NCI-H146 treated with DMSO at 0.1 percent for 48 hours (cell line): Measurements from ENCODE around the gene TSPAN9.

ENCODE experiments used
- DNase-seq: peaks from one replicate; lab custom pipeline; 2025; ENCODE audit not compliant: unreplicated experiment; lab: John Stamatoyannopoulos, UW

Gene TSPAN9

DNA sequence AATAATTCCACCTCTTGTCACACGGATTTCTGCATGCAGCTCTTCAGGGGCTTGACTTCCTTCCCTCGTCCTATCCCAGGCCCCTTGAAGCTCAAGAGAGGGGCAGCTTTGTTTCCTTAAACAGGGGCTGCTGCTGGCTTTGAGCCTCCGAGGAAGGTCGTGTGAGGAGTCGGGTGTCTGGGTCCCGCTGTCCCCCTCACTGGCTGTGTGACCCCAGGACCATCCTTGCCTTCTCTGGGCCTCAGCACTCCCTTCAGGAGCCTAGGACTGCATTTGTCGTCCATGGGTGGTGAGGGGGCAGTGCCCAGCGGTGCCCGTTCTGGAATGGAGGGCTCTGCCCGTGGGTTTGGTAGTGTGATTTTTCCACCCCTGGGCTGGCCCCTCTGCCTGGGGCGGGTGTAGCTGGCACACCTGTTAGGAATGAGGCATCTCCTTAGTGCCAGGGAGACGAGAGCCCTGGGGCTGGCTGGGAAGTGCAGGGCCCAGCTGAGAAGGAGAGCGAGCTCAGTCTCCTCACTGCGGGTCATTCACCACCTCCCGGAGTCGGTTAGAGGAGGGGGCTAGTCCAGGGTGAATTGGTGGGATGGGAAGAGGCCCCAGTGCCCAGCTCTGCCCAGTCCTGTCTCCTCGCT is 60.8 kb downstream of the TSPAN9 start:
- no peak for DNase-seq

DNA sequence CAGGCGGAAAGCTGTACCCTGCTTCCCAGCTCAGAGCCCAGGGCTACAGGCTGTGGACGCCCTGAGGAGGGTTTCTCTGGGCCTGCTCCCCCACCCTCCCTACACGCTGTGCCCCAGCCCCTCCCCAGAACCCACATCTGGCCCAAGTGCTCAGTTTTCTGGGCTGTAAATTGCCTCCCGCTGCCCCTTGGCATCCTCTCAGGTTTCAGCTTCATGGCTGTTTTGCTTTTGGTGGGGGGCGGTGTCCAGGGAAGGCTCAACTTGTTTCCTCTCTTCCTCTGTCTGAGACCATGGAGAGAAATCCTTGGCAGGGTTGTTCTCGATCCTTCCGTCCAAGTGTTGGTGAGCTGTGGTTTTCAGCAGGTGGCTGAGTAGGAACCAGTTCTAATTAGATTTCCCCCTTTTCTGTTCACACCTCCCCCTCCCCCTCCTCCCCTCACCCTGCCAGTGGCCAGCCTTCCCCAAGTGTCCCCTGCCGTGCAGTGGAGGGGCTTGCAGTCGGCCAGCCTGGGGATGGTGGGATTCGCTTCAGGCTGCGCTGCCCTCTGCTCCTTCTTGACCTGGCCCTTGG is 61.8 kb downstream of the TSPAN9 start:
- DNase-seq: no peak

DNA sequence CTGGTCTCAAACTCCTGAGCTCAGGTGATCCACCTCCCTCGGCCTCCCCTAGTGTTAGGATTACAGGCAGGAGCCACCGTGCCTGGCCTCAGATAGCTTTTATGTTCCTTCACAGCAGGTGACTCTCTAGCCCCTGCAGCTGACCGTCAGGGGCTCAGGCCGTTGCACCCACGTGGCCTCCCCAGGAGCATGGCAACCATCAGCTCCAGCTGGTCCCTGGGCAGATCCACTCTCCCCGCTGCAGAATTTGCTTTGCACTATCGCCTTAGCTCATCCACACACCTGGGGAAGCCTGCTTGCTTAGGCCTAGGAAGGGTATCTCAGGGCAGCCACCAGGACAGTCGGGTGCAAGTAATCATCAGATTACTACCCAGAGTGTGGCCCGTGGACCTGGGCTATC is 62.6 kb downstream of the TSPAN9 start:
- no peak for DNase-seq

DNA sequence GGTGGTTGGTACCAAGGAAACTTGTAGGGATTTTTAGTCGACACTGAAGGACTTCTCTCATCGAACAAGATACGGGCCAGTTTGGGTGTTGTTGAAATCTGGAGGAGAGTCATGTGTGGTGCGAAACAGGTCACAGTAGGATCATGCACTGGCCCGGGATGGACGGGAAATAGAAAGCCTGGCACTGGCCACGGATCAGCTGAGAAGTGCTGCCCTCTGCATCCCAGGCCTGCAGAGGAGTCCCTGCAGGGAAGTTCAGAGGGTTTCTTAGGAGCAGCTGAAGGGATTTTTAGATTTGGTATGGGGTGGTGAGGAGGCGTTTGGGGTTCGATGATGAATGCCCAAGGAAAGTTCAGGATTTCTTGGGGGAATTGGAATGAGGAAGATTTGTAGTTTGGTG is 63.1 kb downstream of the TSPAN9 start:
- no peak for DNase-seq

DNA sequence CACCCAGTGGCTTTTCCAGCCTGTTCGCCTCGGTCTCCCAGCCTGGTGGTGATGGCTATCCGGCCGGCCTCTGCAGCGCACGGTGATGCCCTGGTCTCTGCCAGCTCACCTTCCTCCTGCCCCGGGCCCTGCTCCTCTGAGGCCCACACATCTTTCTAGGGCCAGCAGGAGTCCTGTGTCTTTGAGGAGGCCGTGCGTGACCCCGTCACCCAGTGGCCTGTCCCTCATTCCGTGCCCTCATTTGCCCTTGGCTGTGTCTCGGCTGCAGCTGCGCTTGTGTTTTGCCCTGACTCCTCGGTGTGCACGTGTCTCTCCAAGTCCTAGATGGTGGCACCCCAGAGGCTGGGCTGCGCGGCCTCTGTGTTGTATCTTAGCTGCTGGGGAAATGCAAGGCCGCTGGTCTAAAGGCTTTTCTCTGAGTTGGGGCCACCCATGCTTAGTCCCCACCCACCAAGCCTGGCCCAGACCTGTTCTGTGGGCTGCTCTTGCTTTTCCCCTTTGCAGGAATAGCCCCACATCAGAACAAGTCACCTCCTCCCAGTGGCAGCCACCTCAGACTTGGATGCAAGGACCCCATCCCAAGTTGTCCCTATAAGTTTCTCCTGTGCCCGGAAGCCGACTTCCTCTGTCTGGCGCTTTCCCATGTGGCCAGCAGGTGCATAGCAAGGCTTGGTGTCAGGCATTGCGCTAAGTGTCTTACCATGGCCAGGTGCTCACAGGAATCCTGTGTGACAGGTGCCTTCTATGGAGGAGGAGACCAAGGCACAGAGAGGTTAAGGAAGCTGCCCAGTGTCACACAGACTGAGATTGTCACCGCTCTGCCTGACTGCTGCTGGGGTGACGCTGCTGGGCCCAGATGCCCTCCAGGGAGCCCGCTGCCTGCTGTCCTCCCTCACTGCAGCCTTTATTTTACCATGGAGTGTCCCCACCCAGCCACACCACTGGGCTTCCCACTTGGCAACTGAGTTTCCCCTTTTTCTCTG is 64.5 kb downstream of the TSPAN9 start:
- no peak for DNase-seq

DNA sequence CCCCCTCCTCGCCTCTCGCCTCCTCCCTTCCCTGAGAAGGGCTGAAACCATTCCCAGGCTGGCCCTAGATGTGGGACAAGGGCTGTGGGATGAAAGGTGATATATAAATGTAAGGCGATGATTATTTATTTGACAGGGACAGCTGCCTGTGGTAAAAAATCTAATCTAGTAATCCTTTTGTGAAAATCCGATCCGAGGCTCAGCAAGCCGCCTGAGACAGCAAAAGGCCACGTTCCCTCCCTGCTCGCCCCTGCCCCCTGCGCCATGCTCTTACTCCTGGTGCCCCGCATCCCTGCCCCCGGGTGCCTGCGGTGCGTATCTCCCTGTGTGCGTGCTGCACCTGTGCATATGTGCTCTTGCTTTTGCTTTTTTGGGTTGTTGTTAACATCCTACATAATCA is 65.2 kb downstream of the TSPAN9 start:
- no peak for DNase-seq

DNA sequence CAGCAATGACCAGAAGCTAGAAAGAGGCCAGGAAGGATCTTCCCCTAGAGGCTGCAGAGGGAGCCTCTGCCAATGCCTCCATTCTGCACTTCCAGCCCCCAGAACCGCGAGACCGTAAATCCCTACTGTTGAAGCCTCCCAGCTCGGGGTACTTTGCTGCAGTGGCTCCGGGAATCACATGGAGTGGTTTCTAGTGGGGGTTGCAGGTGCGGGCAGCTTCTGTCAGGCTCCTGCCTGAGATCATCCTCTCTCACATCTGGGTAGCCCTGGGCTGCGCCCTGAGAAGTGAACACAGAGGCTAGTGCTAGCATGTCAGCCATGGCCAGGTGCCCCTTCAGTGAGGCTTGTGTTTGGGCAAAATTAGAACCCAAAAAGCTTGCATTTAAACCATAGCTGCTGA is 67.3 kb downstream of the TSPAN9 start:
- DNase-seq: no peak

DNA sequence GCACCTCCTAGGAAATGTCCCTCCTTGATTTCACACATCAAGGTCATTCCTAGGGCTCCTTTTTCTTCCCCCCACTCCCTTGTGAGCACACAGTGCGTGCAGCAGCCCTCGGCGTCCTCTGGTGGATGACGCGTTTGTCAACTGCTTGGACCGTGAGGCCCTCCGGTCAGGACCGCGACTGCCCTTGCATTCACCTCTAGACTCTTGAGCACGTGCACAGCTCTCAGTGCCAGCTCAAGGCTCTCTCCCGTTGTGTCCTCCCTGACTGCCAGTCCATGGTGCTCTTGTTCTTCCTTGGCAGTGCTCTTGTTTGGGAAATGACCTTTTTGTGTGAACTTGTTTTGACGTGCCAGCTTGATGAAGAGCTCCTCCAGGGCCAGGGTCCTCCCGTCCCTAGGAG is 67.9 kb downstream of the TSPAN9 start:
- DNase-seq: no peak

DNA sequence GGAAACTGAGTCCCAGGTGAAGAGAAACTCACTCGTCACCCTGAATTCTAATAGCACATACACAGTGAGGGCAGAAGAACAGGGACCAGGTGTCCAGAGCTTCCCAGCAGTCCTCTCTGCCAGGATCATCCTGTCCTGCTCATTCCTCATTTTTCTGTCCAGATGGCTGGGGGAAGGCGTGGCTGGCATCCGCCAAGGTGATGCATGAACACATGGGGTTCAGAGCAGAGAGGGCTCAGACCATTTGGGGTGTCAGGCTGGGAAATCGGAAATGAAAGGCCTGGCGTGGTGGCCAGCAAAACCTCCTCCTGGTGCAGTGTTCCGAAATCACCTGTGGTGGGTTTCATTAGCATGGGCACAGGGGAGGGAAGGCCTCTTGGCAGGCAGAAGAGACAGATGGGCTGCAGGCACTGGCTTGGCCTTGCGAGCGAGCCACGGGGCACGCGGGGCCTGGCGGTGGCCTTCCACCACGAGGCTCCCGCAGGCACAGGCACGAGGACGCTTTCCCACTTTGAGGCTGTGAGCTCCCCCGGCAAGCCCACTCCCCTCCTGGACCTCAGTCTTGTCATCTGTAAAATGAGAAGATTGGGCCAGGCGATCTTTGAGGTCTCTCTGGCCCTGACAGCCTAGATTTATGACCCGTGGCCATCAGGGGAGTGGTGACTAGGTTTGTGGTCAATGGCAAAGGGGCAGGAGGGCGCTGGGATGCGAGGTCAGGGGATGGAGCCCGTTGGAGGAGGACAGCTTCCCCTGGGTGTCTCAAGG is 68.5 kb downstream of the TSPAN9 start:
- DNase-seq: no peak

DNA sequence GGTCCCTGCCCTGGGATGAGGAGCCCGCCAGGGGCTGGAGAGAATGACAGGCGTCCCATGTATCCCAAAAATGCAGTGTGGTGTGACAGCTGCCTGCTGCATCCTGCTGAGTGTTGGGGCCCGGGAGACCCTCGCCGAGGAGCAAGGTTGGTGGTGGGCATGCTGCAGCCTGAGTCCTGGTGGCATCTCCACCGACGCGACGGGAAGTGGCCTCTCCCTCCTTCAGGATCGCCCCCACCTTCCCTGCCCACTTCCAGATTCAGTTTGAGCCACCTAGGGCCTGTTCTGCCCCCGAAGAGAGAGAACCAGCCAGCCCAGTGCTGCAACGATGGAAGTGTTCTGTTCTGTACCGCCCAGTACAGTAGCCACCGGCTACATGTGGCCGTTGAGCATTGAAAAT is 70.1 kb downstream of the TSPAN9 start:
- no peak for DNase-seq

DNA sequence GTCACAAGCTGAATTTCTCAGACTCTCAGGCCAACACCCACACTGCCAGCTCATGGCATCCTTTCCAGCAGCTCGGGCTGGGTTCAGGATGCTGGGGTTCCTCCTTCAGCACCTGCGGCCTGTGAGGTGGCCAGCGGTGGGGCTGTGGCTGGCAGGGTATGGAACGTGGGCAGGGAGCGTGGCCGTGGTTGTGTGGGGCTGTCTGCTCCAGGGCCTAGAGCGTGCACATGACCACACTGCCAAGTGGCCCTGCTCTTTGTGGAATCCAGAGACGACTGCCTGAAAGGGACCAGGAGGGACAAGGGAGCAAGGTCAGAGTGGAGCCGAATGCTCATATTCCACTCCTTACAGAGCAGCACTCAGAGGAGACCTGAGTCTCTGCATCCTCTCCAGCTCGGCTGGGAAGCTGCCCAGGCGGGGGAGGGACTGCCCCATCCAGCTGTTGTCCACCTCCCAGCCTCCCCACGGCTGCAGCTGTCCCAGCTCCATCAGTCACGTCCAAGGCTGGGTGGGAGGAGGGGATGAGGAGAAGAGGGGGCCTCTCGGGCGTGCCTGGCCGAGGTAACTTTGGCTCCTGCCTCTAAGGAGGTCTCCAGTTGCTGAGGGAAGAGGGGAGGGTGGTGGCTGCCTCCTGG is 71.3 kb downstream of the TSPAN9 start:
- no peak for DNase-seq

DNA sequence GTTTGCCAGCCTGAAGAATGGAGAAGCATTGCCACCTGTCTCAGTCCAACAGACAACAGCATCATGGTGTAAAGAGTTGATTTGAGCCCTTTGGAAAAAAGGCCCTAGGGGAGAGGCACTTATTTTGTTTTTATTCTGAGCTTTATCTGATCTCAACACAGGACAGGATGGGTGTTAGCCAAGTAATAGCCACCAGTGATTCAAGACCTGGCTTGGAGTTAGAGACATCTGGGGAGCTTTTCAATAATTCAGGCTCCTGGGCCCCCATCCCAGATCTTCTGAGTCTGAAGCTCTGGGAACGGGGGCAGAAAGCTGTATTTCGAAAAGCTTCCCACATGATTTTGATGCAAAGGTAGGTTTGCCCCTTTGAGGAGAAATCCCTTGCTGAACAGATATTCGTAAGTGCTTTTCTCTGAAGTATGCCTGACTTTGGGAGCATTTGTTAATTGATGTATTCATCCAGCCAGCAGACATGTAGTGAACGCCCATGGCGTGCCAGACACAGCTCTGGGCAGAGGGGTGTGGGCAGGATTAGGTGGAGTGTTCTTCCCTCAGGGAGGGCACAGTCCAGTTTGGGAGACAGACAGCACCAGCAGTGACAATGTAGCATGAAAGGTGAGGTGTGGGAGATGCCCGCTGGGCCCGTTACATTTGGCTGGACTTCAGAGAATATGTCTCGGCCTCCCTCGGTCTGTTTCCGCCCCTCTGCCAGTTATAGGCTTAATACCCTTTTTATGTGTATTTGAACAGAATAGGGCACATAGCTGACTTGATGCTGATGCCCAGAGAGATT is 72.5 kb downstream of the TSPAN9 start:
- DNase-seq: no peak

DNA sequence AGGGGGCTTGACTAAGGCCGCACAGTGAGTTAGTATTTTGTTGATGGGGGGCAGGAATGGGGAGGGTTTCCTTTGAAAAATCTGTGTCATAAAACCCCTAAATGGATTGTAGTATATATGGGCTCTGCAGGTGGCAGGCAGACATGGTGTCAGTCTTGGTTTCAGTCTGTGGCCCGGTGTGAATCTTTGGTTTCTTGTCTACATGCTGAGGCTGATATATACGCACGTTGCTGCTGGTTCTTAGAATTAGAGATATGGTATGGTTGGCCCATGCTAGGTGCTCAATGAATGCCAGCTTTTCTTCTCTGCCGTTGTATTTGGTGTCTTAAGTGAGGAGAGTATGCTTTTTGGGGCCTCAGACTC is 73.1 kb downstream of the TSPAN9 start:
- DNase-seq: no peak

DNA sequence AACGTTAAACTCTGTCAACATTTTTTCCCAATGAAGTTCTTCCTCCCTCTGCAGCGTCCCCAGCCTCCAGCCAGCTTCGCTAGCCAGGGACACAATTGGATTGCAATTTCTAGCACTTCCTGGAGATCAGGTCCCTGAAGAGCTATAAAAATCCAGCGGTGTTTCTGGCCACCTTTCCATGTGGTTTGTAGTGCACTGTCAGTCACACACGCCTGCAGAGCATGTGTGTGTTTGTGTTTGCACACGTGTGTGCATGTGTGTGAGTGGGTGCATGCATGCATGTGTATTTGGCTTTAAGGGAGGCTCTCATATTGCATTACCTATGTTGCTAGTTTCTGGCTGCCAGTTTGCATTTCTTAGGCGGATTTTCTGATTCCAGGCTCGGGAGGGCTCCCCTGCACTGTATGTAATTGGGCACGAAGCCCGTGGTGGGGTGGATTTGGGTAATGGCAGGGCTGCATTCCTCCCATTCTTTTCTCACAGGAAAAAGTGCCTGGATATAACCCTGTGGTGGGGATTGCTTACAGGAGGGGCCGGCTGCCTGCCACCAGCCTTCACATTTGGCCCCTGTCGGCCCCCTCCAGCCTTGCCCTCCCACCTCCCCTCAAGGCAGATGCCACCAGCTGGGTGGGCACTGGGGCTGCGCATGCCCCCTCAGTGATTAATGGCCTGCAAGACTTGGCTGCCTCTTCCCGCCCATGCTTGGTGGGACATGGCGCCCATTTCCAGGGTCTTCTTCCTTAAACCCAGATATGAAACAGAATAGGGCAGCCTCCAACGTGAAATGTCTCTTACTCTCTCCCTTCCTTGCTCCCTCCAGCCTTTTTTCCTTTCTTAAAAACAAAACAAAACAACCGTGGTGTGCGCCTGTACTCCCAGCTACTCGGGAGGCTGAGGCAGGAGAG is 74.0 kb downstream of the TSPAN9 start:
- DNase-seq: no peak

DNA sequence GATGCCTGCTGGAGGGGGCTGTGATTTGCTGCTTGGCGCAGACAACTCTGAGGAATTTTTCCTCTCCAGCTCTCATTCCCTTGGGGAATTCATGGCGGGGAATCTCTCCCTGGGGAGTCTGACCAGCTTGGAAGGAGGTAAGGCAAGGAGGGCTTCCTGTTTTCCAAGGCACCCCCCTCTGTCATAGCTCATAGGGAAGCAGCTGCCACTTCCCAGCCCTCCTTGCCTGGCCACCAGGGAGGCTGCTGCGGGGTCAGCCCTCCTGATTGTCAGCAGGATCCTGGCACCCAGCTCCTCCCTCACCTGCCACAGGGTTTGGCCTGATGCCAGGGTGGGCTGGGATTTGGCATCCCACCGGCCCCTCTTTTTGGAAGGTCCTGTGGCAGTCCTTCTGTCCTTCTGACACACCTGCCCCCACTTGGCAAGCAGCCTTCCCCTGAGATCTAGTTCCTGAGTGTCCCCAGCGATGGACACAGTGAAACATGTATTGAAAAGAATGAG is 74.9 kb downstream of the TSPAN9 start:
- DNase-seq: no peak

DNA sequence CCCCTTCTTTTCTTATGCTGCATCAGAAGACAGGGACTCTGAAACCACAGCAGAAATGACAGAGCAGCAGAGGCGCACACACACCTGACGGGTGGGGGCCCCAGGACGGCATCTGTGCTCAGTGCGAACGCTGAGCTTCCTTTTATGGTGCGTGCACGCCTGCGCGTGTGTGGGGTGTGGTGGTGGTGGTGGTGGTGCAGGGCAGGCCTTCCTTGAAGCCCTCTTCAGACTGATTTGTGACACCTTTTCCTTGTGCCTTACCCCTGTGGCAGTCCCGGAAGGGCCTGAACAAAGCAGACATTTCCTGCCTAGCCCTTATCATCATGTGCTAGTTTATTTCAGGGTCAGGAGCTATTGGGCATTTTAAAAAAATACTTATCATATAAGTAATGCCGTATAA is 75.7 kb downstream of the TSPAN9 start:
- DNase-seq: no peak

DNA sequence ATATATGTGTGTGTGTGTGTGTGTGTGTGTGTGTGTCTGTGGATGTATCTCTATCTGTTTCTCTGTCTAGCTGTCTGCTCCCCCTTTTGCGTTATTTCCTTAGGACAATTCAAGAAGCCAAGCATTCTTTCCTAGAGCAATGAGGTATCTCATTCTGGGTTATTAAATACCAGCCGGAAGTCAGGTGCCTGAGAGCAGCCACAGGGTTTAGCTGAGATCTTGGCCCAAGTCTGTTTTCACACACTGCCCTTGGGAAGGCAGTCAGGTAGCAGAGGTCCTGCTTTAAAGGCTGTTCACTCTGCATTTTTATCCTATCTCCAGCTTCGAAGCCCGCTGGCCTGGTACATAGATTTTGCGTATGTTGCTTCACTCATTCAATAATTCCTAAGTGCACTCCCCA is 76.8 kb downstream of the TSPAN9 start:
- no peak for DNase-seq

DNA sequence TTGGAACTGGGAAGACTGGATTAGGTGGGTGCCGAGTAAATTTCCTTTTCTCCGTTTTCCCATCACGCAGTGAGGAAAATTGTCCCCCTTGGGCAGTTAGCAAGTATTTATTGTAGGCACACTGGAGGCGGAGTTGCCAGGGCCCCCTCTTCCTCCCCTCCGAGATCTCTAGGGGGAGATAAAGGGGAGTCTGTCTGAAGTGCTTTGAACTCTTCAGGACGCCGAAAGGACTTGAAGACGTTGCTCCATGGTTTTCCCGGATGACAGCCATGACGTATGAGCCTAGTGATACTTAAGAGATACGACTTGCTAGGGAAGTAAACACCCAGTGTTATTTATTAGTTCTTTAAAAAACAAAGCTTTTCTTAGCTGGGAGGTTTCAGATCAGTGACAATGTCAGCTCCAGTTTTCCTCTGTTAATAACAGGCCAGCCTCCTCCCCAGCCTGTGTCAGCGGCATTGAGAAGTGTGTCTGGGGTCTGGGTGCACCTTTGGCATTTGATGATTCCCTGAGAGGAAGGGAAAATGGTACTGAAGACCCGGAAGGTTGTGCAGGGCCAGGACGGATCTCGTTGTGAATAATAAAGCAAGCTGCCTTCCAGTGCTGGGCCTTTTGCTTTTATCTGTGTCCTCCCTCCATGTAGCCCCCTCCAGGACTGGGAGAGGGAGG is 78.7 kb downstream of the TSPAN9 start:
- DNase-seq: no peak
